GM19351 (cell line): ENCODE results near the gene VMAC.

Source experiments
- ATAC-seq: cut with Tn5 transposase; IDR thresholded peaks from one replicate; pipeline ENCODE4 v1.9.1; 2021; ENCODE audit warnings: mild to moderate bottlenecking, moderate library complexity; ENCODE audit not compliant: unreplicated experiment

The VMAC gene

GRCh38 chr19:5903624-5904351, 884 bp upstream of the VMAC start, which contains the start of gene NDUFA11:
Gene NDUFA11, minus strand, starts transcription at chr19:5903790. Its CDS starts 82 bp downstream, at chr19:5903708.
- ATAC-seq = peak; percentile 12

- ATAC-seq = no peak
Observed at GRCh38 chr19:5905114-5905778, 574 bp downstream of the VMAC start.

- ATAC-seq = no peak
Observed at GRCh38 chr19:5907241-5907640, 2.6 kb downstream of the VMAC start.

- no peak for ATAC-seq
Observed at GRCh38 chr19:5908773-5909442, 4.2 kb downstream of the VMAC start.

DNA sequence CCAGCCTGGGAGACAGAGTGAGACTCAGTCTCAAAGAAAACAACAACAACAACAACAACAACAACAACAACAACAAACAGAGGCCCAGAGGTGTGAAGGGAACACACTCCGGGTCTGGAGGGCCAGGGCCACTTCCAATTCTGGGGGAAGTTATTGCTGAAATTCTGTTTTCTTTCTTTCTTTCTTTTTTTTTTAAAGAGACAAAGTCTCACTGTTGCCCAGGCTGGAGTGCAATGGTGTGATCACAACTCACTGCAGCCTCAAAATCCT, 5.9 kb downstream of the VMAC start:
- ATAC-seq = no peak

DNA sequence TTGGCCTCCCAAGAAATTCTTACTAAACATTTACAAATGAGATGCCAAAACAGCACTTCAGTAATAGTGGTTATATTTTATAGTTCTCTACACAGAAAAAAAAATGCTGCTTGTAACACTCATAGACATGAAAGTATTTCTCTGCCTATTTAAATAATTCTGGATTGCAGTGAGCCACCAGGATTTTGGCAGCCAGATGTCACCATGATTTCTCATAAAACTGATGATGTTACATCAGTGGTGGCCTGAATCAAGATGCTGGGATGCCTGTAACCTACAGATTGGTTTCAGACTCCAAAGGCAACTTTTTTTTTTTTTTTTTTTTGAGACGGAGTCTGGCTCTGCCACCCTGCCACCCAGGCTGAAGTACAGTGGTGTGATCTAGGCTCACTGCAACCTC, 6.7 kb downstream of the VMAC start:
- no peak for ATAC-seq

DNA sequence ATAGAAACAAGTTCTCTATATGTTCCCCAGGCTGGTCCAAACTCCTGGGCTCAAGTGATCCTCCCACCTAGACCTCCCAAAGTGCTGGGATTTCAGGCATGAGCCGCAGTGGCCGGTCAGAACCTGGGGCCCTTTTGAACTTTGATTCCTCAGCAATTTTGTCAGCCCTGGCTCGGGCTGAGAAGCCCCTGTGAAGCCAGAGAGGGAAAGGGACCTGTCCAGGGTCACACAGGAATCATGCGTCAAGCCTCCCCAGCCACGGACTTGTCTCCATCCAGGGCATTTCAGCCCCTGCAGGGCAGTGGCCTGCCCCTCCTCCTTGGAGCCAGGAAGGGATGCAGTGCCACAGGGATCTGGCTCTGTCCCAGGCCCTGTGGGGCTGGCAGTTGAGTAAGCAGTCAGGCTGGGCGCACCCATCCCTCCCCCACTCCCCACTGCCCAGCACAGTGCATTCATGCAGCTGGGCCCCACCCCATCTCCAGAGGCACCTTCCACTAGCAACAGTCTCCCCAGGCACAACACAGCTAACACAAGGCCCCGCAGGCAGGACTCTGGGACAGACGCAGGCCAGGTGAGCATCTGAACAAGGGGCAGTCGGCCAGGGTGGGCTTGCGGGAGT, 9.2 kb downstream of the VMAC start, which contains the start of gene CAPS:
Gene CAPS (plus strand): TSS at position 516 of the 619 bp plus-strand sequence. CDS start 153 bp downstream, outside the sequence.
- ATAC-seq = no peak

GRCh38 chr19:5914358-5914774, 9.7 kb downstream of the VMAC start:
- ATAC-seq = no peak

DNA sequence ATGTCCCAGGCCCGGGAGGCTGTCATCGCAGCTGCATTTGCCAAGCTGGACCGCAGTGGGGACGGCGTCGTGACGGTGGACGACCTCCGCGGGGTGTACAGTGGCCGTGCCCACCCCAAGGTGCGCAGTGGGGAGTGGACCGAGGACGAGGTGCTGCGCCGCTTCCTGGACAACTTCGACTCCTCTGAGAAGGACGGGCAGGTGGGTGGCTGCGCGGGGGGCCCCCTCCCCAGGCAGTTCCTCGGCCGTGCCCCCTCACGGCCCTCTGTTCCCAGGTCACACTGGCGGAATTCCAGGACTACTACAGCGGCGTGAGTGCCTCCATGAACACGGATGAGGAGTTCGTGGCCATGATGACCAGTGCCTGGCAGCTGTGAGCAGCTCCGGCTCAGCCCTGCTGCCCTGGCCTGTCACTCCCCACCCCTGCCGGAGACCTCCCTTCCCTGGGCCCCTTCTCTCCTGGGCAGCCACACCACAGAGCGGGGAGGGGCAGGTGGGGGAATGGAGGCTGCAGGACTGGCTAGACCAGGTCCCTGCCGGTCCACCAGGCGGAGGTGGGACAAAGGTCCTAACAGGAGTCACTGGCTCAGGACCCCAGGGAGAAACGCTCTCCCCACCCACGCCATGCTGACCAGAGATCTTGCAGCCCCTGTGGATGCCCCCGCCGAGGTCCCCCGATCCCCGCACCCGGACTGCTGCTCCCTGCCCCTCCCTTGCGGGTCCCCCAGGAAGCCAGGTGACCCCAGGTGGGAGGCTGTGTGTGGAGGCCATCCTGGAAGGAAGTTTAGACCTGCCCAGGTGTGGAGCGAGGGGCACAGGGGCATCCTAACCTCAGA, 10.5 kb downstream of the VMAC start:
- ATAC-seq = no peak

DNA sequence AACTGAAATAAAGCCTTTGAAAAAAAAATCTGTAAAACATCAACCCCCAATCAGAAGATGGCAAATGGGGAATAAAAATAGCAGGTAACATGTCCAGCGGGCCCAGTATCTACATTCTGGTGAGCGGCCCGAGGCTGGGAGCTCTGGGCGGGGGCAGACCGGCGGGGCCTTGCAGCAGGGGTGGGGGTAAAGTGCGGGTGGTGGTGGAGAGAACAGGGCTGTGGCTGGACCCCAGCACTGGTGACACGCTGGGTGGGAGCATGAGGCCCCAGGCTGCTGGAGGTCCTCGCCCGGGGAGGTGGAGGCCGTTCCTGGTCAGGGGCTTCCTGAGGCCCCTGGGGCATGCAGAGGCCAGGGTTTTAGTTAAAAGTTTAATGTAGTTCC, 11.1 kb downstream of the VMAC start:
- ATAC-seq = no peak

- ATAC-seq = no peak
Observed at GRCh38 chr19:5916181-5916708, 11.6 kb downstream of the VMAC start.

GRCh38 chr19:5917431-5918107, 12.9 kb downstream of the VMAC start:
- ATAC-seq = no peak

GRCh38 chr19:5918463-5919079, 13.9 kb downstream of the VMAC start:
- no peak for ATAC-seq

- ATAC-seq = no peak
Observed at GRCh38 chr19:5921516-5922160, 17.0 kb downstream of the VMAC start.

- ATAC-seq = no peak
Observed at GRCh38 chr19:5922161-5922545, 17.5 kb downstream of the VMAC start.

DNA sequence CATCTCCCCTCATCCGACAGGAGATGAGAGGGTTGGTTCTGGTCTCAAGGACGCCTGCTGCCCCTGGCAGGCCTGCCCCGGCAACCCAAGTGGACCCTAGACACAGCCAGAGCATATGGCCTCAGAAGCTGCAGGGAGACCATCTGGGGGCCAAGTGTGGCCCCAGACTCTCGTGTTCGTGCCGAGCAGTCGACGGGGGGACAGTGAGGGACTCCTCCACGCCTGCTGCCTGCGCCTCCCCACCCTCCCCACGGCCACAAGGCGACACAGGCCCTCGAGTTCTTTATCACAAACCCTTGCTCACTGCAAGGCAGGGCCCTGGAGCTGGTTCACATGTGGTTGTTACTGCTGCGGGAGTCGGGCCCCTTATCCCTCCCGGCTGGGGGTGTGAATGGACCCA, 18.7 kb downstream of the VMAC start:
- ATAC-seq = no peak

- no peak for ATAC-seq
Observed at GRCh38 chr19:5925830-5926427, 21.3 kb downstream of the VMAC start.

DNA sequence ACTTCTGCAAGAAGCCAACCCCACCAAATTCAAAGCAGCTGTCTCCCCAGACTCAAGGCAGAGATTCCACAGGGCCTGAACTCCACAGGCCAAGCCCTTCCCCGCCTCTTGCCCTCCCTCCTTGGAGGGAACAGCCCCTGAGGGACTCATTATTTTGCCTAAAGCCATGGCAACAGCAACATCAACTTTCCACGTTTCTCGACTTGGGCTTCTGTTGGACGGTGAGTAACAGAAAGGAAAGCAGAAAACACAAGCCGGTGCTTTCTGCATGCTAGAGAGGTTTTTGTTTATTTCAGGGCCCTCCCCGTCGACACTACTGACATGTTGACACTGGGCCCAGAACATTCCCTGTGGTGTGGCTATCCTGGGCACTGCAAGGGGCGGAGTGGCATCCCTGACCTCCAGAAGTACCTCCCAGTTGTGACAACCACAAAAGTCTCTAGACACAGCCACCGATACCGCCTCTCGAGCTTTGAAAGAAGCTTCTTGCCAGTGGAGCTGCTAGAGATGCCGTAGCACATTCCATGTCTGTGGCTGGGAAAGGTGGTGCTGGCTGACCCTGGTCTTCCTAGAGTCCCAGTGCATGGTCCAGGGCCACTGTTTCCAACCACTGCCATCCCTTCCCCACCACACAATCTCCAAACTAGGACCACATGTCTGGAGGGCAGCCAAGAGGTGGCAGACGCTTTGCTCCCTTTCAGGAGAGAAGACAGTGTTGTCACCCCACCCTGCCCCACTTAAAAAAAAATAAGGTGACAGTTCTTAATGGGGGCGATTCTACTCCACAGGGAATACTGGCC, 22.2 kb downstream of the VMAC start:
- ATAC-seq = no peak
